SK-N-SH (cell line): ENCODE measurements around the gene CACNA1H. TPM values are rescaled to one million over a fixed set of nuclear protein-coding genes. Genes with fewer than 3 reads are reported as not detected.

Experiments
- CTCF ChIA-PET: fragments of 300-600, 350-600 bp; formaldehyde crosslinking; extraction: SDS; loops from one replicate; lab custom pipeline; 2021; lab: Yijun Ruan, JAX
- POLR2A ChIA-PET: fragments of 350-600 bp; sonication (Branson Sonifier 250); formaldehyde crosslinking; extraction: SDS; loops from one replicate; lab custom pipeline; 2020; ENCODE audit warnings: antibody characterized with exemption, inconsistent platforms; lab: Yijun Ruan, JAX
- DNase-seq: peaks from one replicate; pipeline ENCODE4 v3.0.0; 2012
- H2AFZ ChIP-seq: fragments of 200-600 bp; sonication (generic); 2 replicates; pipeline ENCODE4 v1.8.1; 2016; ENCODE audit warnings: antibody characterized with exemption, mild to moderate bottlenecking, low read depth
- H3F3A ChIP-seq: fragments of 200-600 bp; sonication (generic); replicated peaks from 2 replicates; pipeline ENCODE3; 2016; ENCODE audit warnings: antibody characterized with exemption, mild to moderate bottlenecking; ENCODE audit not compliant: insufficient read depth
- H3K27ac ChIP-seq, 2 experiments: fragments of 200-500 bp in 1 of 2; fragments of 200-600 bp in 1 of 2; sonication (Bioruptor generic) in 1 of 2; sonication (generic), shearing (Covaris generic) in 1 of 2; 2 replicates each; pipeline versions ENCODE4 v1.5.1 to v1.6.1; 2014 to 2016; ENCODE audit warnings: low read depth in 2 of 2, inconsistent platforms in 1 of 2, low read length in 1 of 2, mild to moderate bottlenecking in 1 of 2, mixed read lengths in 1 of 2
- H3K27me3 ChIP-seq: fragments of 200-600 bp; sonication (generic), shearing (Covaris generic); 2 replicates; pipeline ENCODE4 v1.6.1; 2016; ENCODE audit warnings: mixed run types; ENCODE audit not compliant: insufficient read depth
- H3K36me3 ChIP-seq, 2 experiments: fragments of 200-500 bp in 1 of 2; fragments of 200-600 bp in 1 of 2; sonication (Bioruptor generic) in 1 of 2; sonication (generic) in 1 of 2; replicated peaks in 1 of 2; 2 replicates each; pipeline versions ENCODE3 to v1.5.1; 2014 to 2016; ENCODE audit warnings: low read length in 1 of 2, mild to moderate bottlenecking in 1 of 2; ENCODE audit not compliant: insufficient read depth in 2 of 2, control insufficient read depth in 1 of 2
- H3K4me1 ChIP-seq, 2 experiments: fragments of 200-500 bp in 1 of 2; fragments of 200-600 bp in 1 of 2; sonication (Bioruptor generic) in 1 of 2; sonication (generic), shearing (Covaris generic) in 1 of 2; 2 replicates each; pipeline versions ENCODE4 v1.5.1 to v1.6.1; 2014 to 2016; ENCODE audit warnings: low read depth in 1 of 2, low read length in 1 of 2, mixed run types in 1 of 2; ENCODE audit not compliant: insufficient read depth in 2 of 2, control insufficient read depth in 1 of 2
- H3K4me2 ChIP-seq: fragments of 200-600 bp; sonication (generic), shearing (Covaris generic); 2 replicates; pipeline ENCODE4 v1.6.1; 2017; ENCODE audit warnings: mixed run types
- H3K4me3 ChIP-seq, 2 experiments: fragments of 200-500 bp in 1 of 2; fragments of 200-600 bp in 1 of 2; sonication (Bioruptor generic) in 1 of 2; sonication (generic), shearing (Covaris generic) in 1 of 2; 2 replicates each; pipeline versions ENCODE4 v1.5.1 to v1.8.1; 2014 to 2016; ENCODE audit warnings: low read depth in 2 of 2, inconsistent platforms in 1 of 2, low read length in 1 of 2, mild to moderate bottlenecking in 1 of 2, mixed read lengths in 1 of 2, moderate library complexity in 1 of 2
- H3K79me2 ChIP-seq: fragments of 200-600 bp; sonication (generic); 2 replicates; pipeline ENCODE4 v1.8.1; 2017; ENCODE audit warnings: mild to moderate bottlenecking; ENCODE audit not compliant: insufficient read depth
- H3K9ac ChIP-seq: fragments of 200-600 bp; sonication (generic); 2 replicates; pipeline ENCODE4 v1.6.1; 2017; ENCODE audit warnings: mixed run types
- H3K9me2 ChIP-seq: fragments of 200-600 bp; sonication (generic); 2 replicates; pipeline ENCODE4 v1.6.1; 2017; ENCODE audit warnings: mixed run types
- H3K9me3 ChIP-seq: fragments of 200-600 bp; sonication (generic); 2 replicates; pipeline ENCODE4 v1.6.1; 2017; ENCODE audit warnings: mixed run types, mild to moderate bottlenecking, moderate library complexity
- H4K20me1 ChIP-seq: fragments of 200-600 bp; sonication (generic); 2 replicates; pipeline ENCODE4 v1.6.1; 2017; ENCODE audit warnings: mild to moderate bottlenecking, mixed run types; ENCODE audit not compliant: insufficient read depth
- CHD2 ChIP-seq: fragments of 150-350 bp; IDR thresholded peaks from 2 replicates; pipeline ENCODE4 v1.6.1; 2018; ENCODE audit warnings: low read length; ENCODE audit not compliant: partially characterized antibody
- CTCF ChIP-seq: fragments of 200-600 bp; sonication (generic); IDR thresholded peaks from 2 replicates; pipeline ENCODE4 v1.6.1; 2017; ENCODE audit warnings: antibody characterized with exemption, mild to moderate bottlenecking, moderate library complexity
- GABPA ChIP-seq: IDR thresholded peaks from 2 replicates; pipeline ENCODE4 v1.4.0; 2012; ENCODE audit warnings: low read depth, mild to moderate bottlenecking
- GATA2 ChIP-seq: sonication (generic); formaldehyde crosslinking; IDR thresholded peaks from 2 replicates; pipeline ENCODE4 v1.5.0; 2020; ENCODE audit warnings: mild to moderate bottlenecking, missing genetic modification reagents
- MAX ChIP-seq: IDR thresholded peaks from 2 replicates; pipeline ENCODE4 v1.4.0; 2012; ENCODE audit warnings: low read depth
- NFIC ChIP-seq: IDR thresholded peaks from 2 replicates; pipeline ENCODE4 v1.4.0; 2012; ENCODE audit warnings: borderline replicate concordance
- PBX3 ChIP-seq: IDR thresholded peaks from 2 replicates; pipeline ENCODE4; 2012
- RCOR1 ChIP-seq: fragments of 150-350 bp; IDR thresholded peaks from 2 replicates; pipeline ENCODE4 v1.6.1; 2017; ENCODE audit warnings: antibody characterized with exemption, low read length
- RXRA ChIP-seq: IDR thresholded peaks from 2 replicates; pipeline ENCODE4 v1.4.0; 2012; ENCODE audit warnings: low read depth, mild to moderate bottlenecking, borderline replicate concordance
- USF2 ChIP-seq: fragments of 150-350 bp; IDR thresholded peaks from 2 replicates; pipeline ENCODE4 v1.6.1; 2017; ENCODE audit warnings: antibody characterized with exemption, low read length, low read depth, borderline replicate concordance
- YY1 ChIP-seq: IDR thresholded peaks from 2 replicates; pipeline ENCODE4 v1.4.0; 2012; ENCODE audit warnings: low read depth, mild to moderate bottlenecking
- ZBTB33 ChIP-seq: IDR thresholded peaks from 2 replicates; pipeline ENCODE4 v1.4.0; 2012; ENCODE audit warnings: low read depth, borderline replicate concordance
- WGBS: methylation state at CpG from one replicate; pipeline ENCODE4 v1.1.6; 2017; ENCODE audit warnings: low lambda C conversion rate; 5-methylcytosine and 5-hydroxymethylcytosine counted together
- polyA plus RNA-seq, 3 experiments: library from polyadenylated mRNA; depleted of rRNA; stranded (reverse); fragments of >200 nt; gene quantifications; 2 replicates each; pipeline ENCODE4 v1.2.3, GENCODE V29; 2012

CACNA1H gene
- polyA plus RNA-seq, 1 of the 3 experiments (the other 2 are of a cell fraction), result not detected

GRCh38 chr16:1126586-1126985, 26.3 kb upstream of the CACNA1H start:
- TF ChIP-seq YY1 (no peak), NFIC (no peak), CTCF (no peak)
- Histone ChIP-seq H3K4me1 (no peaks in the 10 kb centered on the region), H3K4me3 (no peak overlapping the region), H3K9ac (no peak overlapping the region), H3F3A (no peaks in the 10 kb centered on the region), H3K36me3 (no peaks in the 10 kb centered on the region), H3K9me2 (no peaks in the 10 kb centered on the region), H3K27me3 (peaks cover 41% of the 10 kb centered on the region), H3K27ac (no peak overlapping the region), H3K79me2 (no peaks in the 10 kb centered on the region), H3K4me2 (no peak overlapping the region), H2AFZ (no peak overlapping the region), H3K9me3 (no peaks in the 10 kb centered on the region), H4K20me1 (no peaks in the 10 kb centered on the region)
- ChIA-PET POLR2A (no interaction called here), CTCF (interaction anchor here (0.8 to 1.5 kb wide), 3 partner anchors 19 to 69 kb away, joined by 3 to 4 read pairs (median 3); no protein-coding TSS in a partner anchor)
- no peak for DNase-seq
- WGBS, result 4% methylated on average over 5 of the region's 10 CpGs

GRCh38 chr16:1127101-1127500, 25.8 kb upstream of the CACNA1H start:
- WGBS, result 15% methylated on average over 14 of the region's 16 CpGs
- H3K4me2 ChIP-seq, result no peak overlapping the region
- H3K79me2 ChIP-seq, result no peaks in the 10 kb centered on the region
- H3K9me3 ChIP-seq, result no peaks in the 10 kb centered on the region
- ChIA-PET CTCF (interaction anchor here (0.8 kb wide), 1 partner anchor 19 kb away, joined by 3 read pairs; no protein-coding TSS in a partner anchor), POLR2A (no interaction called here)
- H3K4me3 ChIP-seq, result no peak overlapping the region
- H4K20me1 ChIP-seq, result no peaks in the 10 kb centered on the region
- no peak overlapping the region for H3K9ac ChIP-seq
- TF ChIP-seq ZBTB33 (no peak), CTCF (no peak), CHD2 (no peak), GATA2 (no peak), RXRA (no peak), RCOR1 (no peak), USF2 (no peak), PBX3 (no peak), GABPA (no peak), MAX (no peak)
- H3K4me1 ChIP-seq, result no peaks in the 10 kb centered on the region
- DNase-seq, result no peak
- no peaks in the 10 kb centered on the region for H3K9me2 ChIP-seq
- H3K27ac ChIP-seq, result no peak overlapping the region
- no peak overlapping the region for H2AFZ ChIP-seq
- no peaks in the 10 kb centered on the region for H3K36me3 ChIP-seq
- peaks cover 37% of the 10 kb centered on the region for H3K27me3 ChIP-seq
- no peaks in the 10 kb centered on the region for H3F3A ChIP-seq
